OCI-LY1 (cell line): ENCODE results near the gene RGP1.
A peak's percentile ranks its signal among the peaks of the same experiment; 100 is the strongest.

ENCODE experiments used
- H2AFZ ChIP-seq: fragments of 200-600 bp; sonication (generic), shearing (Covaris generic); 2 replicates; pipeline ENCODE4 v1.6.0; 2014; ENCODE audit warnings: antibody characterized with exemption, mild to moderate bottlenecking, low read length
- H3F3A ChIP-seq: fragments of 200-600 bp; sonication (generic), shearing (Covaris generic); 2 replicates; pipeline ENCODE4 v1.6.0; 2014; ENCODE audit warnings: mild to moderate bottlenecking, antibody characterized with exemption, low read length, moderate library complexity; ENCODE audit not compliant: insufficient read depth
- H3K27ac ChIP-seq: fragments of 200-600 bp; sonication (generic); 2 replicates; pipeline ENCODE4 v1.5.1; 2014; ENCODE audit warnings: low read length, mixed run types, mild to moderate bottlenecking, low read depth; ENCODE audit not compliant: poor library complexity, severe bottlenecking
- H3K27me3 ChIP-seq: fragments of 200-600 bp; sonication (generic); 2 replicates; pipeline ENCODE4 v1.6.0; 2014; ENCODE audit warnings: antibody characterized with exemption, mild to moderate bottlenecking, low read length, moderate library complexity; ENCODE audit not compliant: insufficient read depth
- H3K36me3 ChIP-seq: fragments of 200-600 bp; sonication (generic); 2 replicates; pipeline ENCODE4 v1.6.1; 2014; ENCODE audit warnings: mild to moderate bottlenecking, antibody characterized with exemption, low read length, moderate library complexity, mixed read lengths; ENCODE audit not compliant: insufficient read depth
- H3K4me1 ChIP-seq: fragments of 200-600 bp; sonication (generic); 2 replicates; pipeline ENCODE4 v1.5.1; 2014; ENCODE audit warnings: mild to moderate bottlenecking, low read length, moderate library complexity; ENCODE audit not compliant: insufficient read depth, severe bottlenecking
- H3K4me2 ChIP-seq: fragments of 200-600 bp; sonication (generic), shearing (Covaris generic); 2 replicates; pipeline ENCODE4 v1.6.1; 2014; ENCODE audit warnings: low read length
- H3K4me3 ChIP-seq: fragments of 200-600 bp; sonication (generic); 2 replicates; pipeline ENCODE4 v1.5.1; 2014; ENCODE audit warnings: low read length, low read depth, mild to moderate bottlenecking, mixed read lengths; ENCODE audit not compliant: poor library complexity, severe bottlenecking
- H3K79me2 ChIP-seq: fragments of 200-600 bp; shearing (Covaris generic); 2 replicates; pipeline ENCODE4 v1.6.1; 2016; ENCODE audit warnings: mixed run types, low read length, mixed read lengths; ENCODE audit not compliant: insufficient read depth
- H3K9ac ChIP-seq: fragments of 200-600 bp; sonication (generic), shearing (Covaris generic); 2 replicates; pipeline ENCODE4 v1.6.1; 2014; ENCODE audit warnings: mild to moderate bottlenecking, low read length, mixed read lengths
- H3K9me2 ChIP-seq: fragments of 200-600 bp; sonication (generic), shearing (Covaris generic); 2 replicates; pipeline ENCODE4 v1.6.1; 2014; ENCODE audit warnings: low read depth, mild to moderate bottlenecking, low read length, mixed read lengths
- H3K9me3 ChIP-seq: fragments of 200-600 bp; shearing (Covaris generic); 2 replicates; pipeline ENCODE4 v1.6.1; 2014; ENCODE audit warnings: low read length, mixed read lengths
- H4K20me1 ChIP-seq: fragments of 200-600 bp; sonication (generic), shearing (Covaris generic); 2 replicates; pipeline ENCODE4 v1.6.0; 2016; ENCODE audit warnings: mild to moderate bottlenecking, low read length; ENCODE audit not compliant: insufficient read depth
- EZH2 ChIP-seq: fragments of 200-600 bp; sonication (generic), shearing (Covaris generic); IDR thresholded peaks from 2 replicates; pipeline ENCODE4 v1.8.0; 2017; ENCODE audit warnings: borderline replicate concordance, mixed run types, mild to moderate bottlenecking, antibody characterized with exemption, low read length, moderate library complexity, mixed read lengths
- TF ChIP-seq, protein P1 (sequence below): fragments of 200-600 bp; sonication (generic), shearing (Covaris generic); IDR thresholded peaks from 2 replicates; pipeline ENCODE4 v1.5.1; 2017; ENCODE audit warnings: mild to moderate bottlenecking, antibody characterized with exemption, low read length, moderate library complexity, mixed read lengths

Gene RGP1

DNA sequence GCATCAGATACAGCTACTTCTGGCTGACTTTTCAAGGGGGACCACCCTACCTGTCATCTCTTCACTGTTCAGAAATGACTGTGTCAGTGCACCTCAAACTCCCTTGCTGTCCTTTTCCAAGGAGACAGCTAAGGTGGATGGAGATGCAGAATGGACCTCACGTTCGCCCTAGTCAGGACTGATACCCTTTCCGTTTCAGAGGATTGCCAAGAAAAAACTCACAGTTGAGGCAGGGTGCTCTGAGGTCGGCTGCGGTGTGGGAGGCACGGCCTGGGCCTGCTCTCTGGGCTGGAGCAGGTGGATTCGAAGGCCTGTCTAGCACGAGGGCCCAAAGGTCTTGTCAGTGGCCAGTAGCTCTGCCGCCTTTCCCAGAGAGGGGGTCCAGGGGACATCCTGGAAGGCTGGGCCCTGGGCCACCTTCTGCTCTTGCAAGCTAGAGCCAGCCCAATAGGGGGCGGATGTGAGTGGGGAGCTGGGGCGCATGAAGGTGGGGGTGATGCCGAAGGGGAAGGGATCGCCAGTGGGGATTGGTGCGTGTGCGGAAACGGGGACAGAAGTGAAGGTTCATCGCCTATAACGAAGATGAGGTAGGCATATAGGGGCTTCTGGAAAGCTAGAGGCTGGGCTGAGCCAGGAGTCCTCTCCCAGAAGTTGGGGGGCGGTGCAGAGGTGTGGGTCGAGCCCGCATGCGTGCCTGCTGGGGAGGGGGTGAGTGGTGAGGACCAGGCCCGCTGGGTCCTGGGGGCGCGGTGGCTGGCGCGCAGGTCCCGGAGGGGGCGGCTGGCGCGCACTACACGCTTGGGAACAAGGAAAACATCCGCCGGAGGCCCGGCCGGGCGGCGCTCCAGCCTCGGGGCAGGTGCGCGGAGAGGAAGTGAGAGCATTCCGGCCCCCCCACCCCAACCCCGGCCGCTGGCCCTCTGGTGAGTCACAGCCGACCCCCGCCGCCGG is 7.5 kb downstream of the RGP1 start:
- Histone ChIP-seq H3K9me2 (no peaks in the 10 kb centered on the region), H3K4me1 (peaks cover 31% of the 10 kb centered on the region), H3K4me3 (peak overlapping the region; percentile 90), H4K20me1 (no peaks in the 10 kb centered on the region), H2AFZ (no peak overlapping the region), H3K36me3 (peaks cover 23% of the 10 kb centered on the region; the same call in 1 of the 2 replicates), H3K27me3 (no peaks in the 10 kb centered on the region), H3K79me2 (no peaks in the 10 kb centered on the region), H3K9ac (peak overlapping the region; percentile 95), H3K9me3 (no peaks in the 10 kb centered on the region), H3F3A (no peaks in the 10 kb centered on the region), H3K4me2 (peak overlapping the region; percentile 96), H3K27ac (peak overlapping the region; percentile 91)
- no peak for TF ChIP-seq EZH2
- TF ChIP-seq, protein P1, sequence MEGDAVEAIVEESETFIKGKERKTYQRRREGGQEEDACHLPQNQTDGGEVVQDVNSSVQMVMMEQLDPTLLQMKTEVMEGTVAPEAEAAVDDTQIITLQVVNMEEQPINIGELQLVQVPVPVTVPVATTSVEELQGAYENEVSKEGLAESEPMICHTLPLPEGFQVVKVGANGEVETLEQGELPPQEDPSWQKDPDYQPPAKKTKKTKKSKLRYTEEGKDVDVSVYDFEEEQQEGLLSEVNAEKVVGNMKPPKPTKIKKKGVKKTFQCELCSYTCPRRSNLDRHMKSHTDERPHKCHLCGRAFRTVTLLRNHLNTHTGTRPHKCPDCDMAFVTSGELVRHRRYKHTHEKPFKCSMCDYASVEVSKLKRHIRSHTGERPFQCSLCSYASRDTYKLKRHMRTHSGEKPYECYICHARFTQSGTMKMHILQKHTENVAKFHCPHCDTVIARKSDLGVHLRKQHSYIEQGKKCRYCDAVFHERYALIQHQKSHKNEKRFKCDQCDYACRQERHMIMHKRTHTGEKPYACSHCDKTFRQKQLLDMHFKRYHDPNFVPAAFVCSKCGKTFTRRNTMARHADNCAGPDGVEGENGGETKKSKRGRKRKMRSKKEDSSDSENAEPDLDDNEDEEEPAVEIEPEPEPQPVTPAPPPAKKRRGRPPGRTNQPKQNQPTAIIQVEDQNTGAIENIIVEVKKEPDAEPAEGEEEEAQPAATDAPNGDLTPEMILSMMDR: peak; percentile 83

DNA sequence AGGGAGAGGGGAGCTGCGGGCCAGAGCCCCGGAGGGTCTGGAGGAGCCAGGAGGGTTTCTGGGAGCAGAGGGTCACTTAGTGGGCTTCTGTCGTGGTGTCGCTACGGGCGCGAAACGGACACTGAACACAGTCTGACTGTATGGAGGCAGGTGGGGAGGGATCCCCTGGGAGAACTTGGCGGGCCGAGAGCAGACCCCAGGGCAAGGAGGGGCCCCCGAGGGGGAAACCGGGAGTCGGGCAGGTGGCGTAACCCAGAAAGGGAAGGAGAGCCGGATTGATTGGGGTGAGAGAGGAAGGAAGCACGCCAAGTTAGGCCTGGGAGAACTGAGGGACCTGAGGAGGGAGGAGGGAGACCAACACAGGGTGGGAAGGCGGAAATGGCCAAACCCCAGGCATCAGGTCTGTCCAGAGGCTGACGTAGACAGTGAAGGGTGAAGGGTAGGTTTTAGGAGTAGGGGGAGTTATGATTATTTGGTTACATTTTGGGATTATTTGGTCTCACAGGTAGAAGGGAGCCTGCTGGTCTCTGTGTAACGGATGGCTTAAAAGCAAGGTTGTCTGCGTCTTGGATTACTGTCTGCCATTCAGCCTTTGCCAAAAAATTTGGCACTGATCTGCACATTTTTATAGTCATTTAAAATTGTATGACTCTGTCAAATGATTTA is 8.3 kb downstream of the RGP1 start:
- Histone ChIP-seq H3K9me2 (no peaks in the 10 kb centered on the region), H3K36me3 (peaks cover 16% of the 10 kb centered on the region; the same call in 1 of the 2 replicates), H3F3A (no peaks in the 10 kb centered on the region), H3K27ac (peak overlapping the region; percentile 91), H4K20me1 (no peaks in the 10 kb centered on the region), H3K4me3 (peak overlapping the region; percentile 90), H3K79me2 (no peaks in the 10 kb centered on the region), H3K9ac (peak overlapping the region; percentile 95), H3K4me1 (peaks cover 31% of the 10 kb centered on the region), H2AFZ (peak overlapping the region; percentile 4; the same call in 1 of the 2 replicates), H3K4me2 (peak overlapping the region; percentile 96), H3K9me3 (no peaks in the 10 kb centered on the region), H3K27me3 (no peaks in the 10 kb centered on the region)
- TF ChIP-seq EZH2: no peak
- TF ChIP-seq, protein P1: no peak

DNA sequence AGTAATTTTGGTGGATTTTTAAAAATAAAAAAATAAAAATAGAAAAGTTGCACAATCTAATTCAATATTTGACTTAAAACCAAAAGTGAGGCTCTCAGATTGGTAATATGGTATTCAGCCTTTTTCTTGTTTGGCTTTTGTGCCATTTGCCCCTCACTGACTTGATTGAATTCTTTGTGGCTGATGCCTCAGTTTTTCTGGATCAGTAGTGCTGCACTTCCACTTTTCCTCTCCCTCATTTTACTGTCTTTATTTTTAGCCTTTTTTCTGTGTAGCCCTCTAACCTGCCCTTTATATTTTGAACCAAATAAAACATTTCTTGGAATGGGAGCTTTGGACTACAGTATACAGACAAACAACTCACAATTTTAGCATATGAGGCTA is 8.8 kb downstream of the RGP1 start:
- Histone ChIP-seq H4K20me1 (no peaks in the 10 kb centered on the region), H3F3A (no peaks in the 10 kb centered on the region), H3K27me3 (no peaks in the 10 kb centered on the region), H3K9me3 (no peaks in the 10 kb centered on the region), H2AFZ (no peak overlapping the region), H3K36me3 (peaks cover 10% of the 10 kb centered on the region; the same call in 1 of the 2 replicates), H3K4me1 (peaks cover 31% of the 10 kb centered on the region), H3K4me3 (peak overlapping the region; percentile 90), H3K27ac (peak overlapping the region; percentile 91), H3K9ac (peak overlapping the region; percentile 95), H3K79me2 (no peaks in the 10 kb centered on the region), H3K9me2 (no peaks in the 10 kb centered on the region), H3K4me2 (peak overlapping the region; percentile 96)
- TF ChIP-seq EZH2: no peak
- TF ChIP-seq, protein P1: no peak
